ENCODE measurements around the gene CGNL1.

CGNL1 gene

DNA sequence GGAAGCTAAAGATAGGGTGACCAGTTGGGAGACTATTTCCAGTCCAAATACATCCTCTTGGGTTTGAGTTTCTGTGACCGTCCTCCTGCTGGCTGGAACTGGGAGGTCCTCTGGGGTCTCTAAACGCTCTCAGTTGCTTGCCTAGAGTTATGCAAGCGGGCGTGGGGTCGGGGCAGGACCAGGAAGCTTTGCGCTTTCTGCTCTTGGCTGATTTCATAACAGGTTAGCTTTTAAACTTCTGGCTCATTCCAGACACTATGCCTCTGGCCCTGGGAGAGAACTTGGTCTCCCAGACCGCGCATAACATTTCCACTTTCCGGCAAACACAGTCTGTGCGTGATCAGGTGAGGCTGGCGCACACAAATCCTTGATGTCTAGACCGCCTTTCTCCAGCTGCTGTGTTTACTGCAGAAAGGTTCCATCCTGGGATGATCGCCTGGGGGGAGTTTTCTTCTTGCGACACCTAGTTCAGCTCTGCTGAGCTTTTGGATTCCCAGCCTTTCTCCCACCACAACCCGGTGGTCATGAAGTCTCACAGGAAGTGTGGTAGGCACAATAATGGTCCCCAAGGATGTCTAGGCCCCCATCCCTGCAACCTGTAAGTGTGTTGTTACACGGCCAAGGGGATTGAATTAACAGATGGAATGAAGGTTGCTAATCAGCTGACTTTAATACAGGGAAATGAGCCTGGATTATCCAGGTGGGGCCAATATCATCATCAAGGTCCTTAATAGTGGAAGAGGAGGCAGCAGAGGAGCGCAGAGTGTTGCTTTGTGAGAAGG, 23.6 kb upstream of the CGNL1 start:
- H3K27ac ChIP-seq (ENCODE audit: low read depth, low read length) = no peak overlapping the region
- H3K4me2 ChIP-seq (ENCODE audit: low read depth, low read length, poor library complexity, severe bottlenecking) = no peak overlapping the region
- H3K36me3 ChIP-seq (ENCODE audit: low read length) = no peaks in the 10 kb centered on the region
- no peak overlapping the region for H3K4me3 ChIP-seq (ENCODE audit: insufficient read depth, low read length, poor library complexity, severe bottlenecking)
- H2AFZ ChIP-seq (ENCODE audit: low read depth, low read length, severe bottlenecking) = no peak overlapping the region
- no peaks in the 10 kb centered on the region for H3K9me3 ChIP-seq (ENCODE audit: insufficient read depth, low read length)
- no peaks in the 10 kb centered on the region for H3K27me3 ChIP-seq (ENCODE audit: low read length)
- no peaks in the 10 kb centered on the region for H3F3A ChIP-seq (ENCODE audit: insufficient read depth)
- H3K9ac ChIP-seq (ENCODE audit: low read length) = no peak overlapping the region
- H3K9me2 ChIP-seq (replicated peaks; ENCODE audit: insufficient read depth, low read length) = no peaks in the 10 kb centered on the region
- no peaks in the 10 kb centered on the region for H4K20me1 ChIP-seq (ENCODE audit: low read depth, low read length)
- no peaks in the 10 kb centered on the region for H3K79me2 ChIP-seq (ENCODE audit: insufficient read depth, low read length)
- TF ChIP-seq EZH2phosphoT487 (conservative IDR thresholded peaks at IDR 0.05; ENCODE audit: low read length) = no peak

DNA sequence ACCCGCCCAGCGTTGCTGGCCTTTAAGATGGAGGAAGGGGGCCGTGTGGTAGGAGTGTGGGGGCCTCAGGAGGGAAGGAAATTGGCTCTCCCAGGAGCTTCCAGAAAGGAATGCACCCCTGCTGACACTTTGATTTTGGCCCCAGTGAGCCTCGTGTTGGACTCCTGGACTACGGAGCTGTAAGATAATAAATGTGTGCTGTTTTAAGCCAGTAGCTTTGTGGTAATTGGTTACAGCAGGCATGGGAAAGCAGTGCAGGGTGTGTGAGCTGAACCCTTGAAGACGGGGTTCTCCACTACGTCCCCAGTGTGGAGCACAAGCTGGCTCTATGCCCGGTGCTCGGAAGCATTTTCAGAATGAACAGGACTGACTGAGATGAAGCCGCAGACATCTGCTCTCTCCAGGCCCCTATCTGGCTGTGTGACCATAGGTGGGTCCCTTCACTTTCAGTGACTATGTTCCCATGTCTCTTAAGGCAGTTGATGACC, 22.9 kb upstream of the CGNL1 start:
- Histone ChIP-seq H3K9me2 (replicated peaks; ENCODE audit: insufficient read depth, low read length) (no peaks in the 10 kb centered on the region), H2AFZ (ENCODE audit: low read depth, low read length, severe bottlenecking) (no peak overlapping the region), H3K4me2 (ENCODE audit: low read depth, low read length, poor library complexity, severe bottlenecking) (no peak overlapping the region), H3K4me3 (ENCODE audit: insufficient read depth, low read length, poor library complexity, severe bottlenecking) (no peak overlapping the region), H3F3A (ENCODE audit: insufficient read depth) (no peaks in the 10 kb centered on the region), H4K20me1 (ENCODE audit: low read depth, low read length) (no peaks in the 10 kb centered on the region), H3K27ac (ENCODE audit: low read depth, low read length) (no peak overlapping the region), H3K9ac (ENCODE audit: low read length) (no peak overlapping the region), H3K79me2 (ENCODE audit: insufficient read depth, low read length) (no peaks in the 10 kb centered on the region), H3K9me3 (ENCODE audit: insufficient read depth, low read length) (no peaks in the 10 kb centered on the region), H3K36me3 (ENCODE audit: low read length) (no peaks in the 10 kb centered on the region), H3K27me3 (ENCODE audit: low read length) (no peaks in the 10 kb centered on the region)
- TF ChIP-seq EZH2phosphoT487 (conservative IDR thresholded peaks at IDR 0.05; ENCODE audit: low read length) = no peak
- TF ChIP-seq, protein P1, sequence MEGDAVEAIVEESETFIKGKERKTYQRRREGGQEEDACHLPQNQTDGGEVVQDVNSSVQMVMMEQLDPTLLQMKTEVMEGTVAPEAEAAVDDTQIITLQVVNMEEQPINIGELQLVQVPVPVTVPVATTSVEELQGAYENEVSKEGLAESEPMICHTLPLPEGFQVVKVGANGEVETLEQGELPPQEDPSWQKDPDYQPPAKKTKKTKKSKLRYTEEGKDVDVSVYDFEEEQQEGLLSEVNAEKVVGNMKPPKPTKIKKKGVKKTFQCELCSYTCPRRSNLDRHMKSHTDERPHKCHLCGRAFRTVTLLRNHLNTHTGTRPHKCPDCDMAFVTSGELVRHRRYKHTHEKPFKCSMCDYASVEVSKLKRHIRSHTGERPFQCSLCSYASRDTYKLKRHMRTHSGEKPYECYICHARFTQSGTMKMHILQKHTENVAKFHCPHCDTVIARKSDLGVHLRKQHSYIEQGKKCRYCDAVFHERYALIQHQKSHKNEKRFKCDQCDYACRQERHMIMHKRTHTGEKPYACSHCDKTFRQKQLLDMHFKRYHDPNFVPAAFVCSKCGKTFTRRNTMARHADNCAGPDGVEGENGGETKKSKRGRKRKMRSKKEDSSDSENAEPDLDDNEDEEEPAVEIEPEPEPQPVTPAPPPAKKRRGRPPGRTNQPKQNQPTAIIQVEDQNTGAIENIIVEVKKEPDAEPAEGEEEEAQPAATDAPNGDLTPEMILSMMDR (IDR thresholded peaks at IDR 0.05; ENCODE audit: insufficient read depth, low read length, poor library complexity, severe bottlenecking) = no peak

DNA sequence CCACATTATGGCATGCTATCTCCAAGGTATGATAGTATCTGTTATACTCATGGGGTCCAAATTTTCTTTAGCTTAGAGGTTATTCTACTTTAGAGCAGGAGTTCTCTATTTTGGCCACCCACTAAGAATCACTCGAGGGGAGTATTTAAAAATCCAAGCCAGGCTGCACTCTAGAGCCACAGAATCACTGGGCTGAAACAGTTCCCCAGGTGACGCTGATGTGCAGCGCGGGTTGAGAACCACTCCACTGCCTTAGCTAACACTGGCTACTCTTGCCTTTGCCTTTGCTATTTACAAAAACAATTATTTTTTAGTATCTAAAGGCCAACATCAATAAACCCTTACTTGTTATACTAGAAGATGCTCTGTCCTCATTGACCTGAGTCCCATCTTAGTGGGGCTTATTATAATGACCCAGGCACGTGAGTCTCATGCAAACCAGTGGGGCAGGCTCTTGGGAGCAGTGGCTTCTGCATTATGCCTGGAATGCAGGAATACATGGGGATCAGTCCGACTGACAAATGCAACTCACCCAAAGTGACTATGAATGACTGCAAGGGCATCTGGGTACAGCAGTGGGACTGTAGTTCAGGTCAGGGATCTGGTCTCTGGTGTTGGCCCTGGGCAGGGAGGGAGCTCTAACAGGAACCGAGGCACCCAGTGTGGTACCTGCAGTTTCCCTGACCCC, 21.7 kb upstream of the CGNL1 start:
- H4K20me1 ChIP-seq (ENCODE audit: low read depth, low read length) = no peaks in the 10 kb centered on the region
- no peaks in the 10 kb centered on the region for H3K36me3 ChIP-seq (ENCODE audit: low read length)
- H3K9me3 ChIP-seq (ENCODE audit: insufficient read depth, low read length) = no peaks in the 10 kb centered on the region
- H3K27ac ChIP-seq (ENCODE audit: low read depth, low read length) = no peak overlapping the region
- H3F3A ChIP-seq (ENCODE audit: insufficient read depth) = no peaks in the 10 kb centered on the region
- H2AFZ ChIP-seq (ENCODE audit: low read depth, low read length, severe bottlenecking) = no peak overlapping the region
- TF ChIP-seq, protein P1 (IDR thresholded peaks at IDR 0.05; ENCODE audit: insufficient read depth, low read length, poor library complexity, severe bottlenecking) = no peak
- no peak for TF ChIP-seq EZH2phosphoT487 (conservative IDR thresholded peaks at IDR 0.05; ENCODE audit: low read length)
- H3K4me2 ChIP-seq (ENCODE audit: low read depth, low read length, poor library complexity, severe bottlenecking) = no peak overlapping the region
- H3K79me2 ChIP-seq (ENCODE audit: insufficient read depth, low read length) = no peaks in the 10 kb centered on the region
- H3K4me3 ChIP-seq (ENCODE audit: insufficient read depth, low read length, poor library complexity, severe bottlenecking) = no peak overlapping the region
- H3K27me3 ChIP-seq (ENCODE audit: low read length) = no peaks in the 10 kb centered on the region
- no peak overlapping the region for H3K9ac ChIP-seq (ENCODE audit: low read length)
- no peaks in the 10 kb centered on the region for H3K9me2 ChIP-seq (replicated peaks; ENCODE audit: insufficient read depth, low read length)

DNA sequence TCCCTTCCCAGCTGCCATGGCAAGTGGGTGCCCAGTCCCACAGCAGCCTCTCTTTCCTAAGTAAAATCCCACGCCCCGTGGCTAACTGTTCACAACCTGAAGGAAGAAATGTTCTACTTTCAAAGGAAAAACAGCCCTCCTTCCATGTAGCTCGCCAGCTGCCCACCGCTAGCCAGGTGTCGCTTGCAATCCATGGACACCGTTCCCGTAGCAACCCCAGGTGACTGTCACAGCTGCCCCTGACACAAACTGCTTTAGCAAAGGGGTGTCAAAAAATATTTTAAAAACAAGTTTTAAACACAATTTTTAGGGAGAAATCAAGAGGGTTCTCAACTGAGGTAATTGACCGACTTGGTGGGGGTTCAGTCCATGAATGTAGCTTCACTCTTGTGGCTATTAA, 21.0 kb upstream of the CGNL1 start:
- Histone ChIP-seq H3K4me3 (ENCODE audit: insufficient read depth, low read length, poor library complexity, severe bottlenecking) (no peak overlapping the region), H3K27me3 (ENCODE audit: low read length) (no peaks in the 10 kb centered on the region), H2AFZ (ENCODE audit: low read depth, low read length, severe bottlenecking) (no peak overlapping the region), H3K9me3 (ENCODE audit: insufficient read depth, low read length) (no peaks in the 10 kb centered on the region), H3K79me2 (ENCODE audit: insufficient read depth, low read length) (no peaks in the 10 kb centered on the region), H3K9ac (ENCODE audit: low read length) (no peak overlapping the region), H3F3A (ENCODE audit: insufficient read depth) (no peaks in the 10 kb centered on the region), H3K27ac (ENCODE audit: low read depth, low read length) (no peak overlapping the region), H3K4me2 (ENCODE audit: low read depth, low read length, poor library complexity, severe bottlenecking) (no peak overlapping the region), H4K20me1 (ENCODE audit: low read depth, low read length) (no peaks in the 10 kb centered on the region), H3K9me2 (replicated peaks; ENCODE audit: insufficient read depth, low read length) (no peaks in the 10 kb centered on the region), H3K36me3 (ENCODE audit: low read length) (no peaks in the 10 kb centered on the region)
- TF ChIP-seq, protein P1 (IDR thresholded peaks at IDR 0.05; ENCODE audit: insufficient read depth, low read length, poor library complexity, severe bottlenecking) = no peak
- no peak for TF ChIP-seq EZH2phosphoT487 (conservative IDR thresholded peaks at IDR 0.05; ENCODE audit: low read length)

Data from SU-DHL-6 (cell line).